GM19467 (cell line): Measurements from ENCODE around the gene SUSD3.
"Not testable (repeated sequence)": the region's sequence is repeated elsewhere in the genome, so short reads cannot be mapped to it uniquely, and the experiment has no call there.

Source experiments
- ATAC-seq: cut with Tn5 transposase; IDR thresholded peaks from one replicate; pipeline ENCODE4 v1.9.1; 2021; ENCODE audit warnings: mild to moderate bottlenecking, moderate library complexity; ENCODE audit not compliant: unreplicated experiment

The SUSD3 gene

DNA sequence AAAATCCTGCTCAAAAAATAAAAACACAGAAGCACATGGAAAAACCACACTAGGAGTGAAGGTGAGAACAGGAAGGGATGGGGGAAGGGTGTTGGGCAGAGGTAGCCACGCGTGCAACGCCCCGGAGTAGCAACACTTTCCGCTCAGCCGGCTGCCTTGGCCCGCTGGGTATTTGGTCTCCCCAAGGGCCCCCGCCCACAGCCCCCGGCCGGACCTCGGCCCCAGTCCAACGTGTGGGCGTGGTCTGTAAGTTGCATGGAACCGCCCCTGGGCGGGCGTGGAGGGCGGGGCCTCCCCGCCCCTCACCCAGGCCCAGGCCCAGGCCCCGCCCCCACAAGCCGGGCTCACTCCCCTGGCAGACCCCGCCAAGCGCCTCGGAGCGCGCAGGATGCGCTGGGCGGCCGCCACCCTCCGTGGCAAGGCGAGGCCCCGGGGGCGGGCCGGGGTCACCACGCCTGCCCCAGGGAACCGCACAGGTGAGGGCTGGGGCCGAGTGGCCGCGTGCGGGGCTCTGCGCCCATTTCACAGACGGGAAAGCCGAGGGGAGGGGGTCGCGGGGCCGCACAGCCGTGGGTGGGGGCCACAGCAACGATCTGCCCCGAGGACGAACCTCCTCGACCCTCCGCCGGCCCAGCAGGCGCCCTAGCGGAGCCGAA lies at the start of gene SUSD3:
Gene SUSD3, plus strand, starts transcription at position 347 of the 656 bp plus-strand sequence. Its CDS starts 42 bp downstream, at position 389.
- peak; percentile 38 for ATAC-seq

DNA sequence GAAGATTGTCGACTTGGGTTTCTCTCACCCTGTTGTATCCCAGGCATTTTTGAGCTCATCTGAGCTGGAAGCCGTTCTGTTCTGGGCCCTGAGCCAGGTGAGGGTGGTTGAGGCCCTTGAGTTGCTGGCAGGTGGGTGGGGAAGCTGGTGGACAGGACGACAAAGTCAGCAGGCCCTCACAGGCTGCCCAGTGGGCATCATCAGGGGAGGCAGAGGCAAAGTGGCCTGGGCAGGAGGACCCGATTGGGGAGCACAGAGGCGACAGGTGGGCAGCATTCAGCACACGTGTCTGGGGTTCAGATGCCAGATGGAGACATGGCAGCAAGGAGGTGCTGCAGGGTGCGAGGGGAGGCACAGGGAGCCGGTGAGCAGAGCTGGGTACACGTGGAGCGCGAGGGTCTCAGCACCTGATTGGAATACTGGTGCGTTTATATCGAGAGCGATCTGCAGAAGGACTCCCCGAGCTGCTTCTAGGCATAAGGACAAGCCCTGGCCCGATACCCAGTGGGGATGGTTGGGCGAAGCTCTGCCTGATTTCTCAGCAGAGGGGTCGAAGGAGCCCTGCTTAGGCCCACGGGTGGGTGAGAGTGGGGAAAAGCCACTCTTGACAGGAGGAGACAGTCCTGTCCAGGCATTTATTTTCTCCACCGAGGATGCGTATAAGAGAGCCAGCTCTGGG lies 49.0 kb upstream of the SUSD3 start:
- ATAC-seq: no peak

GRCh38 chr9:93010056-93010455 lies 48.4 kb upstream of the SUSD3 start:
- ATAC-seq: no peak

- no peak for ATAC-seq
These were observed 47.8 kb upstream of the SUSD3 start for GRCh38 chr9:93010704-93011103.

DNA sequence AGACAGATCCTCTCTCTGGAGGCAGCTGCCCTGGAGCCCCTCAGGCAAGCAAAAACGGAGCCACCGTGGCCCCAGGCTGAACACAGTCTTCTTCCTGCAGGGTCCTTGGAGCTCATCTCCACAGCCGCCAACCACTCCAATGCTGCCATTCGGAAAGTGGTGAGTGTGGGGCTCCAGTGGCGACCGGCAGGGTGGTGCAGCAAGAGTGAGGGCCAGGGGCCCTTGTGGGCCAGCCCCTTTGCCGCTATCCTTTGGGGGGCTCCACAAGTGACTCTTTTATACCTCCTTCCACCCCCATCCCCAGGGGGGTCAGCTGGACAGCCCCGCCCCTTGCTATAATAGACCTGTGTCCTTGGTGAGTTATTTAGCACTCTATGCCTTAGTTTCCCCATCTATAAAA lies 47.4 kb upstream of the SUSD3 start:
- ATAC-seq: no peak

- no peak for ATAC-seq
These were observed 45.3 kb upstream of the SUSD3 start for GRCh38 chr9:93012963-93013855.

DNA sequence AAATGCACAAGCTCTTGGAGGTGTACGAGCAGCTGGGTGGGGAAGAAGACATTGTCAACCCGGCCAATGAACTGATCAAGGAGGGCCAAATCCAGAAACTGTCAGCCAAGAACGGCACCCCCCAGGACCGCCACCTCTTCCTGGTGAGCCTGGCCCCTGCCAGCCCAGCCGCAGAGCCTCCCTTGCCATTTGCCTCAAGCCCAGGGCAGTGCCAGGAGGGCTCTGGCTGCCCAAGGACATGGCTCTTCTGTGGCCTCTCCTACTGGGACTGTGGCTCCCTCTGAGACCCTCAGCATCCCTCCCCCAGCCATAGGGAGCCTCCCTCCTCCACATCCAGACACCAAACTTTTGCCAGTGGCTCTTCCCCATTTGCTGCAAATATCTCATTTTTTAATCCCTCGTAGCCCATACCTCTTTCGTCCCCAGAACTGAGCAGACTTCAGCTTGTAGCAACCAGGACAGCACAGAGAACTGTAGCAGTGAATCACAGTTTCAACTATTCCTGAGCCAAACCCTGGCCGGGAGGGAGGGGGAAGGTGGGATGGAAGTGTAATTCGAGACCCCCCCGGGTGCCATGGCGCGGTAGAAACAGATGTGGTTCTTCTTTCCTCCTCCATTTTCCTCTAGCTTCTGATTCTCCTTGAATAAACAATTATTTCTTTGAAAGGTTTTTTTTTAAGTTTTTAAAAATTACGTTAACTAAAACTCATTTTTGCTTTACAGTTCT lies 44.5 kb upstream of the SUSD3 start:
- ATAC-seq: no peak

- not testable (repeated sequence) for ATAC-seq
These were observed 43.3 kb upstream of the SUSD3 start for GRCh38 chr9:93015190-93015589.

DNA sequence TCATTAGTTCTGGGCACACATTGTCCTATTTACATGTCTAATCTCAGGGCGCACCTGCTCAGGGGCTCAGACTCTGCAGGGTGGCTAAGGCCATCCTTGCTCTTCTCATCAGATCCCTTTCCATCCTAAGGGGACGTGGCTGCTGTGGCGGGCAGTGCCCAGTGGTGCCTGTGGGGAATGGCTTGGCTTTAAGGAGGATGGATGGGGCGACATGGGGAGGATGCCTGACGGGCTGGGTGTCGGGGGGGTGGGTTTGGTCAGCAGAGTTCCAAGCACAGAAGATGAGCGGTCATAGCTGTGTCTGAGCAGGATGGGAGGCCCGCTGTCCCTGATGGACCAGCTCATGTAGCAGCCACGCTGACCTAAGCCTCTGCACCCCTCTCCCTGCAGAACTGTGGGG lies 40.9 kb upstream of the SUSD3 start:
- ATAC-seq: no peak

DNA sequence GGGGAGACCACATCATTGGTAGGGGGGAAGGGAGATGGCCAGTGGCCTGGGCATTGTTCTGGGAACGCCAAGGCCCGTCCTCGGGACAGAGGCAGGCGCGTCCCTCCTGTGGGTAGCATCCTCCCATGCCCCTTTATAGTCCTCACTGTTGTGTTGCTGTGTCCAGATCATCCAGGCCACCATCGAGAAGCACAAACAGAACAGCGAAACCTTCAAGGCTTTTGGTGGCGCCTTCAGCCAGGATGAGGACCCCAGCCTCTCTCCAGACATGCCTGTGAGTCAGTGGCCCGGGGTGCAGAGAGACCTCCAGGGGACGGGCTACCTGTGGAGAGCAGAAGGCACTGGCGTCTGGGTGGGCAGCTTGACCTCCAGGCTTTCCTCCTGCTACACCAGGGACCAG lies 38.4 kb upstream of the SUSD3 start:
- no peak for ATAC-seq

DNA sequence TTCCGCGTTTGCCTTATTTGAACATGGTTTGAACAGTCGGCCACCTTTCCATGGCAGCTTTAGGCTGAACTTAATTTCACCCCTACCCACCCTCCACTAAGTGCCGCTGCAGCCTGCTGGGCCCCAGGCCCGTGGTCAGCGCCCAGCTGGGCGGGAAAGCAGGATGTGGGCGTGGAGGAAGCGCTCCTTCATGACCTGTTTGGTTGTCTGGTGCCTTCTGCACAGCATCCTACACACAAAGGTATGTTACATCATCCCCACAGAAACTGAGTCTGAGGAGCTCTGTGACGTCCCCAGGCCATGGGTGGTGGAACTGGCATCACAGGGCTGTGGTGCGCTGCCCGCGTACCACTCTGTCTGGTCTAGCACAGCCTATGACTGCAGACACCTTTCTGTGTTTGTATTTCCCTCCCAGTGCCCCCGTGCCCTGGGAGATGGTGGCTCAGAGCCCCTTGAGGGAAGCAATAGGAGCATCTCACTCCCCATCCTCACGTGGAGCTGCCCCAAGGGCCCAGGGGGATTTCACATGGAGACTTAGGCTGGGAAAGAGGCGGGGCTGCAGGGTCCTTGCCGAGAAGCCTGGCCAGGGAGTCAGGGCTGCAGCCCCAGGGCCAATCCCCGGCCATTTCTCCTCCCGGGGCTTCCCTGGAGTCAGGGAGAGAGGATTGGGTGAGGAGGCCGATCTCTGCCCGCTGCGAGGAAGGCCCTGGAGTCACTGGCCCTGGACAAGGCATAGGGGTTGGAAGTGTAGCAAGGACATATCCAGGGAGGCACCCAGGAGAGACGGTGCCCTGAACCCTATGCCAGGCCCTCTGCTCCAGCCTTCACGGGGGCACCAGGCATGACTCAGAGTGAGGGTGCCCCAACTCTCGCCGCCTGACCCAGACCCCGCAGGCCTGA lies 37.5 kb upstream of the SUSD3 start:
- ATAC-seq: no peak

DNA sequence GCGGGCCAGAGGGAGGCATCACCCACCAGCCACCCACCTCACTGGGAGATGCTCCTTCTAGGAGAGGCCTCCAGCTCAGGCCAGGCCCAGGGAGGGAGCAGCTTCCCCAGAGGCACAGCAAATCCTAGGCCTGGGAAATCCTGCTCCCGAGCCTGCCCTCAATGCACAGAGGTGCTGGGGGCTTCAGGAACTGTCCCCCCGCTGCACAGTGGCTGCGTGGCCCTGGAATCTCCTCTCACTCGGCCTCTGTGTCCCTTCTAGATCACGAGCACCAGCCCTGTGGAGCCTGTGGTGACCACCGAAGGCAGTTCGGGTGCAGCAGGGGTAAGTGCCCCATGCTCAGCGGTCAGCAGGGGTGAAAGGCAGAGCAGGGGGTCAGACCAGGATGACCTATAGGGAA lies 36.4 kb upstream of the SUSD3 start:
- ATAC-seq: no peak

GRCh38 chr9:93022721-93023520 lies 35.6 kb upstream of the SUSD3 start:
- ATAC-seq: no peak

DNA sequence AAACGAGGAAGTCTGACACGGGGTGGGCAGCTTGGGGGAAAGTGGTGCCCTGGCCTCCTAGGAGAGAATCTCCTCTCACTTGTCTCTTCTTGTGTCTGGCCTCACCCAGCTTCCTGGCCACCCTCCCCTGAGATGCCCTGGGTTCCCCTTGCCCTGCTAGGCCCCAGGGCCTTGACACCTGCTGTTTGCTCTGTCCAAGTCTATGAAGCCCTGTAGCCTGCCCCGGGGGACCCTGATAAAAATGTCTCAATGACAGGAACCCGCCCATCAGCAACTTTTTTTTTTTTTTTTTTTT lies 35.0 kb upstream of the SUSD3 start:
- ATAC-seq: no peak

DNA sequence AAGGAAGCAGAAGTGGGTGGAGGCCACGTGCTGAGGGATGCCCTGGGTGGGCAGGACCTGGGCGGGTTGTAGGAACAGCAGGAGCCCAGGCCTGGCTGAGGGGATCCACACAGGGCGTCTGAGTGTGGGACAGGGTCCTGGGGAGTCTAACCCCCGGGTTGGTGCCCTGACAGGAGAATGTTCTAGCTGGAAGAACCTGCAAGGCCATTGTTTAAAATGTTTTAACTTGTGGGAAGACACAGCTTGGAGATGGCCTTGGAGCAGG lies 33.9 kb upstream of the SUSD3 start:
- no peak for ATAC-seq

- no peak for ATAC-seq
These were observed 33.4 kb upstream of the SUSD3 start for GRCh38 chr9:93024986-93025630.

DNA sequence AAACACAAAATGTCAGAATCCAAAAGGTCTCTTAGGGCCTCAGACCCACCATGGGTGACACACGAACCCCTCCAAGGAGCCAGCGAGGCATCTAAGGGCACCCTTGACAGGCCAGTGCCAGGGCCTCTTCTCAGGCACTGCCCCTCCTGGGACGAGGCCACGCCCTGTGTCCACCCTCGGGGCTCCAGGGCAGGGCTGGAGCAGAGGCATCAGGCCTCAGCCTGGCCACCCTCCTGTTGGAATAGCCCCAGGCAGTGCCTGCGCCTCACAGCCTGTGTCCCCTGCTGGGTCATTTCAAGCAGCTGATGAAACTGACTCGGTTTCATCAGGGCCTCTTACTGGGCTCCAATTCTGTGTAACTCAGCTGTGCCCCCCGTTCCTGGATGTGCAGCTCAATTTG lies 32.8 kb upstream of the SUSD3 start:
- no peak for ATAC-seq

GRCh38 chr9:93026640-93027039 lies 31.9 kb upstream of the SUSD3 start:
- ATAC-seq: no peak

DNA sequence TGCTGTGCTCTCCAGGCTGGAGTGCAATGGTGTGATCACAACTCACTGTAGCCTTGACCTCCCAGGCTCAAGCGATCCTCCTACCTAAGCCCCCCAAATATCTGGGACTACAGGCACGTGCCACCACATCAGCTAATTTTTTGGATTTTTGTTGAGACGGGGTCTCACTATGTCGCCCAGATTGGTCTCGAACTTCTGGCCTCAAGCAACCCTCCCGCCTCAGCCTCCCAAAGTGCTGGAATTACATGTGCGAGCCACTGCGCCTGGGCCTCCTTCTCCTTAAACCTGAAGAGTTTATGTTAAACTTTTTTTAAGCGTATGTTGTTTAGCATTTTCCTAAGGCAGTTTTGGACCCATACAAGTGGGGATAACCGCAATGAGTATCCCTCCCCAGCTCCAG lies 30.8 kb upstream of the SUSD3 start:
- no peak for ATAC-seq
